ENCODE measurements around the gene ZNF432. TPM values are rescaled to one million over a fixed set of nuclear protein-coding genes. Genes with fewer than 3 reads are reported as not detected.
"Not testable (repeated sequence)": the region's sequence is repeated elsewhere in the genome, so short reads cannot be mapped to it uniquely, and the experiment has no call there.

ZNF432 gene
- 7.1 and 7.6 TPM in 2 replicates for total RNA-seq (2014; rRNA removed; shearing (Covaris generic))

- peak; percentile 90 for DNase-seq (ENCODE audit: low read depth)
Observed at GRCh38 chr19:52048555-52049501, at the start of gene ZNF432. TSS of gene ZNF432 (minus strand) at chr19:52048838. CDS start at chr19:52046868, 1,970 bp downstream.

- not testable (repeated sequence) for DNase-seq (ENCODE audit: low read depth)
Observed at GRCh38 chr19:52096416-52096815, 47.8 kb upstream of the ZNF432 start.

- DNase-seq (ENCODE audit: low read depth), result peak; percentile 95
Observed at GRCh38 chr19:52095172-52096014, 46.8 kb upstream of the ZNF432 start, which contains the start of gene ZNF841. TSS of gene ZNF841 (minus strand) at chr19:52095765. CDS start at chr19:52084801, 10,964 bp downstream.

GRCh38 chr19:52094526-52095130 is 46.0 kb upstream of the ZNF432 start:
- DNase-seq (ENCODE audit: low read depth), result no peak

GRCh38 chr19:52086481-52086880 is 37.8 kb upstream of the ZNF432 start:
- DNase-seq (ENCODE audit: low read depth), result peak; percentile 13

- peak; percentile 74 for DNase-seq (ENCODE audit: low read depth)
Observed at GRCh38 chr19:52070496-52070895, 21.9 kb upstream of the ZNF432 start.

- no peak for DNase-seq (ENCODE audit: low read depth)
Observed at GRCh38 chr19:52069653-52070052, 21.0 kb upstream of the ZNF432 start.

- DNase-seq (ENCODE audit: low read depth), result no peak
Observed at GRCh38 chr19:52066258-52066863, 17.7 kb upstream of the ZNF432 start.

- no peak for DNase-seq (ENCODE audit: low read depth)
Observed at GRCh38 chr19:52065399-52065798, 16.8 kb upstream of the ZNF432 start.

GRCh38 chr19:52056480-52056879 is 7.8 kb upstream of the ZNF432 start:
- not testable (repeated sequence) for DNase-seq (ENCODE audit: low read depth)

GRCh38 chr19:52051736-52052135 is 3.1 kb upstream of the ZNF432 start:
- not testable (repeated sequence) for DNase-seq (ENCODE audit: low read depth)

GRCh38 chr19:52039169-52039568 is 9.5 kb downstream of the ZNF432 start:
- no peak for DNase-seq (ENCODE audit: low read depth)

GRCh38 chr19:52034051-52034728 is 14.4 kb downstream of the ZNF432 start:
- DNase-seq (ENCODE audit: low read depth), result peak; percentile 25

GRCh38 chr19:52028780-52029123 is 19.9 kb downstream of the ZNF432 start:
- no peak for DNase-seq (ENCODE audit: low read depth)

GRCh38 chr19:52028027-52028779 is 20.4 kb downstream of the ZNF432 start, which contains the start of gene ZNF614:
TSS of gene ZNF614 (minus strand) at chr19:52028379. CDS start at chr19:52025745, 2,634 bp downstream.
- DNase-seq (ENCODE audit: low read depth), result peak; percentile 89

GRCh38 chr19:52026255-52026990 is 22.2 kb downstream of the ZNF432 start:
- DNase-seq (ENCODE audit: low read depth), result not testable (repeated sequence)

- DNase-seq (ENCODE audit: low read depth), result not testable (repeated sequence)
Observed at GRCh38 chr19:52024478-52024877, 24.2 kb downstream of the ZNF432 start.

- DNase-seq (ENCODE audit: low read depth), result no peak
Observed at GRCh38 chr19:52022193-52022592, 26.4 kb downstream of the ZNF432 start.

- DNase-seq (ENCODE audit: low read depth), result no peak
Observed at GRCh38 chr19:52020506-52020905, 28.1 kb downstream of the ZNF432 start.
